NB4 (cell line): ENCODE data around the gene MRPL39.

Experiments used
- DNase-seq: peaks from one replicate; pipeline ENCODE4 v3.0.0; 2010; ENCODE audit warnings: low read depth
- H3K4me3 ChIP-seq: one replicate; pipeline ENCODE4 v1.5.1; 2011; ENCODE audit warnings: mild to moderate bottlenecking, low read depth, low read length, moderate library complexity
- MYC ChIP-seq: IDR thresholded peaks from 2 replicates; pipeline ENCODE4 v1.6.1; 2011; ENCODE audit warnings: low read depth, low read length
- POLR2A ChIP-seq: IDR thresholded peaks from 2 replicates; pipeline ENCODE4 v1.6.1; 2011; ENCODE audit warnings: mild to moderate bottlenecking; ENCODE audit not compliant: insufficient read length; ENCODE audit errors: extremely low read depth
- TF ChIP-seq, protein P1 (sequence below): IDR thresholded peaks from 2 replicates; pipeline ENCODE4 v1.6.1; 2011; ENCODE audit warnings: low read depth, low read length
- TF ChIP-seq, protein P2 (sequence below): IDR thresholded peaks from one replicate; pipeline ENCODE4 v1.5.1; 2012; ENCODE audit warnings: low read depth, low read length

Gene MRPL39

DNA sequence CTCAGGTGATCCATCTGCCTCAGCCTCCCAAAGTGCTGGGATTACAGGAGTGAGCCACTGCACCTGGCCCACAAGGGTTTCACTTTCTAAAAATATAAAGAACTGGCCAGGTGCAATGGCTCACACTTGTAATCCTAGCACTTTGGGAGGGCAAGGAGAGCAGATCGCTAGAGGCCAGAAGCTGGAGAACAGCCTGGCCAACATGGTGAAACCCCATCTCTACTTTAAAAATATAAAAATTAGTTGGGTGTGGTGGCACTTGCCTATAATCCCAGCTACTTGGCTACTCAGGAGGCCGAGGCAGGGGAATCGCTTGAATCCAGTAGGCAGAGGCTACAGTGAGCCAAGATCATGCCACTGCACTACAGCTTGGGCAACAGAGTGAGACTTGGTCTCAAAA is 25.7 kb downstream of the MRPL39 start:
- no peak overlapping the region for H3K4me3 ChIP-seq
- TF ChIP-seq MYC (no peak), POLR2A (no peak)
- TF ChIP-seq, protein P1, sequence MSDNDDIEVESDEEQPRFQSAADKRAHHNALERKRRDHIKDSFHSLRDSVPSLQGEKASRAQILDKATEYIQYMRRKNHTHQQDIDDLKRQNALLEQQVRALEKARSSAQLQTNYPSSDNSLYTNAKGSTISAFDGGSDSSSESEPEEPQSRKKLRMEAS: no peak
- TF ChIP-seq, protein P2, sequence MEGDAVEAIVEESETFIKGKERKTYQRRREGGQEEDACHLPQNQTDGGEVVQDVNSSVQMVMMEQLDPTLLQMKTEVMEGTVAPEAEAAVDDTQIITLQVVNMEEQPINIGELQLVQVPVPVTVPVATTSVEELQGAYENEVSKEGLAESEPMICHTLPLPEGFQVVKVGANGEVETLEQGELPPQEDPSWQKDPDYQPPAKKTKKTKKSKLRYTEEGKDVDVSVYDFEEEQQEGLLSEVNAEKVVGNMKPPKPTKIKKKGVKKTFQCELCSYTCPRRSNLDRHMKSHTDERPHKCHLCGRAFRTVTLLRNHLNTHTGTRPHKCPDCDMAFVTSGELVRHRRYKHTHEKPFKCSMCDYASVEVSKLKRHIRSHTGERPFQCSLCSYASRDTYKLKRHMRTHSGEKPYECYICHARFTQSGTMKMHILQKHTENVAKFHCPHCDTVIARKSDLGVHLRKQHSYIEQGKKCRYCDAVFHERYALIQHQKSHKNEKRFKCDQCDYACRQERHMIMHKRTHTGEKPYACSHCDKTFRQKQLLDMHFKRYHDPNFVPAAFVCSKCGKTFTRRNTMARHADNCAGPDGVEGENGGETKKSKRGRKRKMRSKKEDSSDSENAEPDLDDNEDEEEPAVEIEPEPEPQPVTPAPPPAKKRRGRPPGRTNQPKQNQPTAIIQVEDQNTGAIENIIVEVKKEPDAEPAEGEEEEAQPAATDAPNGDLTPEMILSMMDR: no peak
- no peak for DNase-seq

DNA sequence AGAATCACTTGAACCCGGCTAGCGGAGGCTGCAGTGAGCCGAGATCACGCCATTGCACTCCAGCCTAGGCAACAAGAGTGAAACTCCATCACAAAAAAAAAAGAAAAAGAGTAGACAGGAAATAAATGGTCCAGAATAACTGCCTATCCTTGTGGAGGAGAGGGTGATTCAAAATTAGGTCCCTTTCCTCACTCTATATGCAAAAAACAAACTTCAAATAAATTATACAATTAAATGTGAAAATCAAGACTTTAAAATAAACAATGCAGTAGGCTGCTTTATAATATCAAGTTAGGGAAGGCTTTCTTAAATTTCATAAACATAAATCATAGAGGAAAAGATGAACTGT is 26.4 kb downstream of the MRPL39 start:
- no peak overlapping the region for H3K4me3 ChIP-seq
- TF ChIP-seq, protein P2: no peak
- TF ChIP-seq MYC: no peak
- TF ChIP-seq, protein P1: no peak
- DNase-seq: no peak

DNA sequence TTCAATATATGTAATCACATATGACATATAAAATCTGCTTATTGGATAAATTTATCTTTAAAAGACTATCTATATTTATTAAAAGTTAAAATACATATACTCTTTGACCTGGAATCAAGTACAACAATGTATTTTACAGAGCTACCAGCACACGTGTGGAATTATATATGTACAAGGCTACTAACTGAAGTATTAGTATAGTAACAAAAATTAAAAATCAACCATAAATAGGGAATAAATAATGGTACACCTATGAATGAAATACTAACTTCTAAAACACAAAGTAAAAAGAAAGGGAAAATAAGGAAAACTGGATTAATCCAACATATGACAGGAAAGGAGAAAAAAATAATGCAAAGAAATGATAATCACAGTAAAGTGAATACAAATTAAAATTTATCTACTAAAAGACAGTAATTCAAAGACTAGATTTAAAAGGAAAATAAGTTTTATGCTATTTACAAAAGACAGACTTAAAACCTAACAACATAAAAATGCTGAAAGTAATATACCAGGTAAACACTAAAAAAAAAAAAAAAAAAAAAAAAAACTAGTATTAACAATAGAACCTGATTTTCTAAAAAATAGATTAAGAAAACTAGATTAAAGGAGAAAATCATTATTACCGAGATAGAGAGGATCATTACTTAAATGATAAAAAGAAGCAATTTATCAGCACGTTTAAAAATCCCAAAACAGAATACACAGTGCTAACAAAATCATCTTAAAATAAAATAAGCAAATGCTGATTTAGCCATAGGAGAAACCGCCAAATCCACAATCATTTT is 27.9 kb downstream of the MRPL39 start:
- TF ChIP-seq POLR2A: no peak
- TF ChIP-seq, protein P2: no peak
- TF ChIP-seq, protein P1: no peak
- TF ChIP-seq MYC: no peak
- DNase-seq: no peak
- no peak overlapping the region for H3K4me3 ChIP-seq

DNA sequence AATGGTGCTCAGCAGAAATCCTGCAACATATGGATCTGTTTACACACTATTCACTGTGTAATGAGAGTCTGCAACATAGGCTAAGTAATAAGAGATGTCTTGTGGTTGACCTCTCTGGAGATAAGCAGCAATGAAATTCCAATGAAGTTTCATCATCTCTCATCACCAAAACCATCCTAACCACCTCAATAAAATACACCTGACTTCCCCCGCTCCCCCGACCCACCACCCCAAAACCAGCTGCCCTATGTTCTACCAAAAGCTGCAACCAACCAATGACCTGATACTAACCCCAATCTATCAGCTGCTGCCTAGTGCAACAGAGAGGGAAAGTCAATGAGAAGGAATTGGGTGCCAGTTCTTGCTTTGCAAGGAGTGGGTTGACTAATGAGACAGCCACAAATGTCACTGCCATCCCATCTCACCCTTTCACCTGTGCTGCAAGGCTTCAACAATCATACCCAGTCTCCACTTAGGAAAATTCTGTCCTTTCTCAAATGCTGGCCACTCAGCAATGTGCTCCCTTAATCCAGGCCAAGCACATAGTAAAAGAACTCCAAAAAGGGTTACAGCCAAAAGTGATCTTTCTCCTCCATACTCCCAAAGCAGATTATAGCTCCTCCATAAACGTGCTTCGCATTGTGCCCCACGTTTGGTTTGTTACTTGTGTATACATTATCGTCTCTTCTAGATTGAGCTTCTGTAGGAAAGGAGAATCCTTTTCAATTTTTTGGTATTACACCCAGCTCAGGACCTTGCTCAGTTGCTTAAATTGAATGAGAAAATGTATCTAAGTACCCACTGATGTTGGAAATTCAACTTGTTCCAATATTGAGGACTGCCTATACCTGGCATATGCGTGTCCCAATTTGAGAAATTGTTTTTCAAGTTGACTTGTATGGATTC is 29.0 kb downstream of the MRPL39 start:
- no peak overlapping the region for H3K4me3 ChIP-seq
- TF ChIP-seq, protein P1: no peak
- no peak for TF ChIP-seq POLR2A
- TF ChIP-seq, protein P2: no peak
- no peak for TF ChIP-seq MYC
- DNase-seq: no peak

DNA sequence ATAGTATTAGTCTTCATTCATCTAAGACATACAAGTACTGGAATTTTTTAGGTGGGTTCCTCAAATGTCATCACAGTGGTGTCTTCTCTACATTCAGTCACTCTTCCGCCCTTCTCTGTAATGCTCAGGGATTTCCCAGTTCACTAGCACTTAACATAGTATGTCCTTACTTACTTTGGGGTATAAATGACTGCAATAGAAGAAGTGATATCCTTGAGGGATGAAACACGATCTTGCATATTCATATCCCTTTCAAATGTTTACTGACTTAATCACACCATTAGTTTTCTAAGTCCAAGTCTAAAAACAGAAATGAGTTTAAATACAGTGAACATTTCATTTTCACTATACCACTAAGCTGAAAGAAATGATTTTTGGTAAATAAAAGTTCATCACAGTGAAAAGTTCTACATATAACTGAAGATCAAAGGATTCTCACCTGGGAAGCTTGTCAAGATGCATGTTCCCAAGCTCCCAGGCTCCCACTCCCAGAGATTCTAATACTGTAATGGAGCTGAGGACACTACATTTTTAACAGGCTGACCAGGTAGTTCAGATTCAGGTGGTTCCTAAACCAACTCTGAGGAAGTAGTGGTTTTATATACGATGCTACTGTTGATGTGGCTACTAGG is 29.7 kb downstream of the MRPL39 start:
- DNase-seq: no peak
- TF ChIP-seq, protein P1: no peak
- no peak for TF ChIP-seq POLR2A
- TF ChIP-seq MYC: no peak
- TF ChIP-seq, protein P2: no peak
- no peak overlapping the region for H3K4me3 ChIP-seq
